DND-41 (cell line): Measurements from ENCODE around the gene PTPRD.

Experiments
- CTCF ChIP-seq: IDR thresholded peaks from 2 replicates; pipeline ENCODE4 v1.5.1; 2012; ENCODE audit warnings: borderline replicate concordance, low read length, moderate library complexity, mild to moderate bottlenecking; ENCODE audit not compliant: poor library complexity, severe bottlenecking; ENCODE audit errors: extremely low read depth
- EZH2 ChIP-seq: IDR thresholded peaks from 3 replicates; pipeline ENCODE4 v1.6.1; 2012; ENCODE audit warnings: borderline replicate concordance, low read depth, mild to moderate bottlenecking, moderate library complexity, low read length, inconsistent platforms; ENCODE audit not compliant: severe bottlenecking

- TF ChIP-seq EZH2: no peak
- TF ChIP-seq CTCF: no peak
Observed at GRCh38 chr9:10434412-10434811, 178.4 kb downstream of the PTPRD start.
